ENCODE results near the gene MAP7.

- TF ChIP-seq POLR2AphosphoS5 (IDR thresholded peaks at IDR 0.05) (no peak), POLR2A (IDR thresholded peaks at IDR 0.05) (no peak)
Observed at GRCh38 chr6:136334853-136335252, 215.4 kb downstream of the MAP7 start.
